ENCODE results near the gene GRAMD2A. TPM values are rescaled to one million over a fixed set of nuclear protein-coding genes. Genes with fewer than 3 reads are reported as not detected.

The GRAMD2A gene
- total and polyA plus RNA-seq, 10 of the 15 experiments (the other 5 are each of a cell fraction or from before 2014, with no cell fraction given), result 0.02 to 0.35 TPM; not detected in 8

GRCh38 chr15:72136170-72137051, 61.2 kb downstream of the GRAMD2A start (continued):
- no peak for TF ChIP-seq MLLT1 (IDR thresholded peaks at IDR 0.05)
- TF ChIP-seq MEF2A (IDR thresholded peaks at IDR 0.05; ENCODE audit: insufficient read depth, low read depth, low read length), result no peak
- TF ChIP-seq E2F8 (IDR thresholded peaks at IDR 0.05; ENCODE audit: low read depth, partially characterized antibody), result no peak
- TF ChIP-seq RELB (IDR thresholded peaks at IDR 0.05; ENCODE audit: low read depth), result no peak
- no peak for TF ChIP-seq SMAD1 (IDR thresholded peaks at IDR 0.05; ENCODE audit: low read depth, partially characterized antibody)
- TF ChIP-seq ZNF384 (IDR thresholded peaks at IDR 0.05; ENCODE audit: borderline replicate concordance, low read depth, low read length), result no peak
- no peak for TF ChIP-seq YBX1 (IDR thresholded peaks at IDR 0.05)
